SU-DHL-6 (cell line): ENCODE results near the gene MCTP1.

Experiments used
- CTCF ChIP-seq: fragments of 200-600 bp; sonication (generic); IDR thresholded peaks from one replicate; pipeline ENCODE4 v1.5.1; 2017; ENCODE audit warnings: antibody characterized with exemption, mild to moderate bottlenecking, low read length, moderate library complexity; ENCODE audit not compliant: insufficient read depth, poor library complexity, severe bottlenecking
- EZH2phosphoT487 ChIP-seq: fragments of 200-600 bp; sonication (generic), shearing (Covaris generic); conservative IDR thresholded peaks from 2 replicates; pipeline ENCODE4 v1.6.1; 2018; ENCODE audit warnings: mild to moderate bottlenecking, antibody characterized with exemption, low read length, moderate library complexity, mixed read lengths

- TF ChIP-seq EZH2phosphoT487 = no peak
- TF ChIP-seq CTCF = no peak
Observed at GRCh38 chr5:94847726-94848125, 437.2 kb downstream of the MCTP1 start.
